Epidermal melanocyte (primary cell): ENCODE measurements around the gene ZIC1.

Experiments
- DNase-seq: peaks from one replicate; pipeline ENCODE4 v3.0.0; 2011; ENCODE audit warnings: low spot score; ENCODE audit not compliant: insufficient read length

ZIC1 gene

GRCh38 chr3:147410116-147410525 is 956 bp downstream of the ZIC1 start:
- no peak for DNase-seq

GRCh38 chr3:147410526-147411237 is 1.5 kb downstream of the ZIC1 start:
- DNase-seq = peak; percentile 9

GRCh38 chr3:147411238-147411814 is 2.2 kb downstream of the ZIC1 start:
- DNase-seq = peak; percentile 15

GRCh38 chr3:147411815-147412241 is 2.7 kb downstream of the ZIC1 start:
- peak; percentile 6 for DNase-seq

- DNase-seq = peak; percentile 12
Measured at GRCh38 chr3:147412261-147412916, 3.2 kb downstream of the ZIC1 start.

- peak; percentile 11 for DNase-seq
Measured at GRCh38 chr3:147412917-147413685, 3.9 kb downstream of the ZIC1 start.

GRCh38 chr3:147413686-147414389 is 4.7 kb downstream of the ZIC1 start:
- DNase-seq = peak; percentile 12

- no peak for DNase-seq
Measured at GRCh38 chr3:147414390-147415138, 5.4 kb downstream of the ZIC1 start.

- peak; percentile 7 for DNase-seq
Measured at GRCh38 chr3:147415286-147415685, 6.1 kb downstream of the ZIC1 start.

GRCh38 chr3:147415874-147416273 is 6.7 kb downstream of the ZIC1 start:
- DNase-seq = peak; percentile 16

GRCh38 chr3:147416931-147417330 is 7.8 kb downstream of the ZIC1 start:
- no peak for DNase-seq

- DNase-seq = no peak
Measured at GRCh38 chr3:147417551-147418295, 8.6 kb downstream of the ZIC1 start.

GRCh38 chr3:147418371-147418781 is 9.2 kb downstream of the ZIC1 start:
- no peak for DNase-seq

GRCh38 chr3:147418808-147419701 is 9.9 kb downstream of the ZIC1 start:
- peak; percentile 22 for DNase-seq

- DNase-seq = no peak
Measured at GRCh38 chr3:147419781-147420224, 10.6 kb downstream of the ZIC1 start.

GRCh38 chr3:147420353-147421183 is 11.4 kb downstream of the ZIC1 start:
- no peak for DNase-seq

- no peak for DNase-seq
Measured at GRCh38 chr3:147421184-147421912, 12.2 kb downstream of the ZIC1 start.
